ENCODE results near the gene CD99. TPM values are rescaled to one million over a fixed set of nuclear protein-coding genes. Genes with fewer than 3 reads are reported as not detected.
A peak's percentile ranks its signal among the peaks of the same experiment; 100 is the strongest.

Gene CD99
- total RNA-seq, 1 donor from 2014 or later = 102 TPM

DNA sequence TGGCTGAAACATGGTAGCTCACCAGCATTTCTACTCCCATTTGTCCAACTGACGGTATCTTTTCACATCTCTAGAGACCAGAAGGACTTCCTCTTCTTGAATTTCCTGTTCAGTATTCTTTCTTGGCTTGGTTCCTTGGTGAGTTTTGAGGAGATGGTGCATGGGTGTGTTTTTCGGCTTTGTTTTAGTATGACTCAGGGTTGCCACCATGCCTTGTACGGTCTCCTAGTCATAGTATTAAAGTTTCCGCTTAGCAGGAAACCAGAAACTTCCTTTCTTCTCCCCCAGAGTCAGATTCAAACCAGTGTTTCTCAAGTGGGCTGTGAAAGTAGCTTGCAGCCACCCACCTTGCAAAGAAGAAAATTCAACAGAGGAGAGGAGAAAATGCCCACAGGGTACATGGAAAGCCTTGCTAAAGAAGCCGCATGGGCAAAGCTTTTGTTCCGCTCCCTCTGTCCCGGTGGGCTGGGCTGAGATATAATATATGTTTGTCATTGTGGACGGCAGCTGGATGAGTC lies 5.7 kb downstream of the CD99 start:
- no peaks in the 10 kb centered on the region for H3K9me3 Mint-ChIP-seq
- ChIA-PET CTCF (no interaction called here), POLR2A (no interaction called here)
- peaks cover 98% of the 10 kb centered on the region for H3K4me1 Mint-ChIP-seq
- ATAC-seq (ENCODE audit: low read depth) = peak; percentile 83
- H3K4me3 Mint-ChIP-seq = peak overlapping the region; percentile 61
- peak overlapping the region; percentile 83 for H3K27ac Mint-ChIP-seq
- DNase-seq = no peak
- H3K27me3 Mint-ChIP-seq = no peaks in the 10 kb centered on the region
- intact Hi-C loops (cut with micrococcal nuclease) = loop anchor here (1.0 to 5.0 kb wide), 4 partner anchors 11 to 1106 kb away; partner anchors contain the start of gene AKAP17A
- TF ChIP-seq, protein P1, sequence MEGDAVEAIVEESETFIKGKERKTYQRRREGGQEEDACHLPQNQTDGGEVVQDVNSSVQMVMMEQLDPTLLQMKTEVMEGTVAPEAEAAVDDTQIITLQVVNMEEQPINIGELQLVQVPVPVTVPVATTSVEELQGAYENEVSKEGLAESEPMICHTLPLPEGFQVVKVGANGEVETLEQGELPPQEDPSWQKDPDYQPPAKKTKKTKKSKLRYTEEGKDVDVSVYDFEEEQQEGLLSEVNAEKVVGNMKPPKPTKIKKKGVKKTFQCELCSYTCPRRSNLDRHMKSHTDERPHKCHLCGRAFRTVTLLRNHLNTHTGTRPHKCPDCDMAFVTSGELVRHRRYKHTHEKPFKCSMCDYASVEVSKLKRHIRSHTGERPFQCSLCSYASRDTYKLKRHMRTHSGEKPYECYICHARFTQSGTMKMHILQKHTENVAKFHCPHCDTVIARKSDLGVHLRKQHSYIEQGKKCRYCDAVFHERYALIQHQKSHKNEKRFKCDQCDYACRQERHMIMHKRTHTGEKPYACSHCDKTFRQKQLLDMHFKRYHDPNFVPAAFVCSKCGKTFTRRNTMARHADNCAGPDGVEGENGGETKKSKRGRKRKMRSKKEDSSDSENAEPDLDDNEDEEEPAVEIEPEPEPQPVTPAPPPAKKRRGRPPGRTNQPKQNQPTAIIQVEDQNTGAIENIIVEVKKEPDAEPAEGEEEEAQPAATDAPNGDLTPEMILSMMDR (IDR thresholded peaks at IDR 0.05) = no peak
- peaks cover 24% of the 10 kb centered on the region for H3K36me3 Mint-ChIP-seq (ENCODE audit: low read depth)

DNA sequence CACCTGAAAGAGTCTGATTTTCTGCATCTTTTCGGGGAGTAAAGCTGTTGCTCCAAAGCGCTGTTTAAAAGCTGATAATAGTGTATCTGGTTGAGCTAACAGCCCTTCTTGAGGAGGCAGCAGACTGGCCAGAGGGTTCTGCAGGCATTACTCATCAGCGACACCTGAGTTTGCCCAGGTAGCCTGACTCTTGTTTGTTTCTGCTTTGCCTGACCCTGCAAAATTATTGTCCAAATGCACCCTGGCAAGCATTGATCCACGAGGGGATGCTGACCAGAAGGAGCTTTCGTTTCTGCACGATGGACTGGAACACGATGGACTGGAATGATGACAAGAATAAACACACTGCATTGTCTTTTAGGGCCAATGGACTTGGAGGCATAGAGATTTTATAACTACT lies 6.2 kb downstream of the CD99 start:
- peaks cover 21% of the 10 kb centered on the region for H3K36me3 Mint-ChIP-seq (ENCODE audit: low read depth)
- no peak for ATAC-seq (ENCODE audit: low read depth)
- H3K4me1 Mint-ChIP-seq = peaks cover 98% of the 10 kb centered on the region
- H3K27ac Mint-ChIP-seq = peak overlapping the region; percentile 83
- H3K27me3 Mint-ChIP-seq = no peaks in the 10 kb centered on the region
- DNase-seq = no peak
- ChIA-PET POLR2A (no interaction called here), CTCF (no interaction called here)
- H3K4me3 Mint-ChIP-seq = peak overlapping the region; percentile 61
- no peaks in the 10 kb centered on the region for H3K9me3 Mint-ChIP-seq
- intact Hi-C loops (cut with micrococcal nuclease) = loop anchor here (2.0 to 5.0 kb wide), 2 partner anchors 1035 to 1107 kb away; partner anchors contain the start of gene AKAP17A
- TF ChIP-seq, protein P1 (IDR thresholded peaks at IDR 0.05) = no peak

DNA sequence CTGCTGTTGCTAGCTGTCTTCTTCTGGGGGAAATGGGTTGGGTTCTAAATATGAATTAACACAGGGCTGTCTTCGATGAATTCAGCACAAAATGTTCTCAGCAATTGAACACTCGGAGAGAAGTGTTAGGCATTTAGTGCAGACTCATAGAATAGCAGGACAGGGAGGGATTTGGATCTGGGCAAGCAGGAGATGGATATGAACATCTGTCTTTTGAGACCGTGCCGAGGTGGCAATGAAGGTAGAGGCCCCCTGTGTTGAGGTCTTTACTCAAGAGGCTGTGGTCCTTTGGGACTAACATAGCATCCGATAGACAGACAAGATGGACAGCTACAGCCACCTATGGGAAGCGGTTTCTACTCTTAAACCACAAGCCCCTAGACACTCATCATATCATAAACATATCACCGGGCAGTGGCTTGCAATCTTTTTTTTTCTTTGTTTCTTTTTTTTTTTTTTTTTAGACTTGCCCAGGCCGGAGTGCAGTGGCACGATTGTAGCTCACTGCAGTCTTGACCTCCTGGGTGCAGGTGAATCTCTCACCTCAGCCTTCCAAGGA lies 6.7 kb downstream of the CD99 start:
- POLR2A ChIA-PET = no interaction called here
- TF ChIP-seq, protein P1 (IDR thresholded peaks at IDR 0.05) = no peak
- Mint-ChIP-seq H3K27me3 (no peaks in the 10 kb centered on the region), H3K9me3 (no peaks in the 10 kb centered on the region), H3K4me1 (peaks cover 98% of the 10 kb centered on the region), H3K27ac (peak overlapping the region; percentile 83), H3K4me3 (peak overlapping the region; percentile 61), H3K36me3 (ENCODE audit: low read depth) (peaks cover 20% of the 10 kb centered on the region)
- intact Hi-C loops (cut with micrococcal nuclease) = loop anchor here (2.0 to 5.0 kb wide), 2 partner anchors 1036 to 1107 kb away; partner anchors contain the start of gene AKAP17A
- CTCF ChIA-PET = no interaction called here
- no peak for DNase-seq
- ATAC-seq (ENCODE audit: low read depth) = peak; percentile 17

DNA sequence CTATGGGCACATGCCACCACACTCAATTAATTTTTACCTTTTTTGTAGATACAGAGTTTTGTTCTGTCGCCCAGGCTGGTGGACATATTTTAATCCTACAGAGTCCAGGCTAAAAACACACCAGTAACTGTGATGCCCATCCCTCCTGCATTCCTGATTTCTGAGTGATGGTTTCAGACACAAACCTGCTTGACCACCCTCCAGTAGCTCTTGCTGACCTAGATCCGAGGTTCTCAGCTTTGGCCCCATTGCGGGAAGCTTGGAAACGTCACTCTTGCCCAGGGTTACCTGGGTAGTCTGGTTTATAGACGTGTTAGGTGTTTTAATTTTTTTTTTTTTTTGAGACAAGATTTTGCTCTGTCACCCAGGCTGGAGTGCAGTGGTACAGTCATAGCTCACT lies 7.5 kb downstream of the CD99 start:
- TF ChIP-seq, protein P1 (IDR thresholded peaks at IDR 0.05) = no peak
- ATAC-seq (ENCODE audit: low read depth) = no peak
- no peak for DNase-seq
- Mint-ChIP-seq H3K4me1 (peaks cover 95% of the 10 kb centered on the region), H3K36me3 (ENCODE audit: low read depth) (peaks cover 17% of the 10 kb centered on the region), H3K27me3 (no peaks in the 10 kb centered on the region), H3K27ac (peak overlapping the region; percentile 53), H3K9me3 (no peaks in the 10 kb centered on the region), H3K4me3 (no peak overlapping the region)
- intact Hi-C loops (cut with micrococcal nuclease) = loop anchor here (5.0 kb wide), 1 partner anchor 1036 kb away; no protein-coding TSS in a partner anchor
- POLR2A ChIA-PET = no interaction called here
- CTCF ChIA-PET = no interaction called here

DNA sequence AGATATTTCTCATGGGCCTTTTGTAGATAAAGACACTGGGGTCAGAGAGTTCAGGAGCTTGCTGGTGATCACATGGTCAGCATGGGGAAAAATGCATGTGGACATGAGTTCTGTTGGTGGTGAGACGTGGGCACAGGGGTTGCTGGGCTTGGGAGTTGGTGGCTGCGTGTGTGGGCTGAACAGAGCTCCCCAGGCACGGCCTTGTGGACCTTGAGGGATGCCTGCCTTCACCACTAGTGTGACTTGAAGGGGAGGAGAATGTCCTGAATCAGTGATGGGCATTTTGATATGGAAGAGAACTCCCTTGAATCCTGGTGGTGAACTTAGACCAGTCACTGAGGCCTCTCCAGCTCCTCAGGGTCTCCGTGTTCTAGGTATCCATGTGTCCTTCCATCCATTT lies 8.9 kb downstream of the CD99 start:
- POLR2A ChIA-PET = no interaction called here
- no peak for ATAC-seq (ENCODE audit: low read depth)
- Mint-ChIP-seq H3K4me3 (no peak overlapping the region), H3K36me3 (ENCODE audit: low read depth) (peaks cover 15% of the 10 kb centered on the region), H3K4me1 (peaks cover 88% of the 10 kb centered on the region), H3K27ac (no peak overlapping the region), H3K27me3 (no peaks in the 10 kb centered on the region), H3K9me3 (no peaks in the 10 kb centered on the region)
- no peak for DNase-seq
- intact Hi-C loops (cut with micrococcal nuclease) = loop anchor here (5.0 kb wide), 1 partner anchor 1038 kb away; no protein-coding TSS in a partner anchor
- CTCF ChIA-PET = no interaction called here
- TF ChIP-seq, protein P1 (IDR thresholded peaks at IDR 0.05) = no peak
